HL-60/S4 treated with retinoic acid at 250 ng/mL for 4 days and 3 days (cell line): ENCODE measurements around the gene PDXDC1.
"Not testable (repeated sequence)": the region's sequence is repeated elsewhere in the genome, so short reads cannot be mapped to it uniquely, and the experiment has no call there.

Experiments used
- in situ Hi-C: fragments of 300-500 bp; cut with MboI; formaldehyde crosslinking; loops from 2 replicates; pipeline ENCODE4 v1.7.0; 2022; ENCODE audit warnings: low sequenced_read_pairs

The PDXDC1 gene

DNA sequence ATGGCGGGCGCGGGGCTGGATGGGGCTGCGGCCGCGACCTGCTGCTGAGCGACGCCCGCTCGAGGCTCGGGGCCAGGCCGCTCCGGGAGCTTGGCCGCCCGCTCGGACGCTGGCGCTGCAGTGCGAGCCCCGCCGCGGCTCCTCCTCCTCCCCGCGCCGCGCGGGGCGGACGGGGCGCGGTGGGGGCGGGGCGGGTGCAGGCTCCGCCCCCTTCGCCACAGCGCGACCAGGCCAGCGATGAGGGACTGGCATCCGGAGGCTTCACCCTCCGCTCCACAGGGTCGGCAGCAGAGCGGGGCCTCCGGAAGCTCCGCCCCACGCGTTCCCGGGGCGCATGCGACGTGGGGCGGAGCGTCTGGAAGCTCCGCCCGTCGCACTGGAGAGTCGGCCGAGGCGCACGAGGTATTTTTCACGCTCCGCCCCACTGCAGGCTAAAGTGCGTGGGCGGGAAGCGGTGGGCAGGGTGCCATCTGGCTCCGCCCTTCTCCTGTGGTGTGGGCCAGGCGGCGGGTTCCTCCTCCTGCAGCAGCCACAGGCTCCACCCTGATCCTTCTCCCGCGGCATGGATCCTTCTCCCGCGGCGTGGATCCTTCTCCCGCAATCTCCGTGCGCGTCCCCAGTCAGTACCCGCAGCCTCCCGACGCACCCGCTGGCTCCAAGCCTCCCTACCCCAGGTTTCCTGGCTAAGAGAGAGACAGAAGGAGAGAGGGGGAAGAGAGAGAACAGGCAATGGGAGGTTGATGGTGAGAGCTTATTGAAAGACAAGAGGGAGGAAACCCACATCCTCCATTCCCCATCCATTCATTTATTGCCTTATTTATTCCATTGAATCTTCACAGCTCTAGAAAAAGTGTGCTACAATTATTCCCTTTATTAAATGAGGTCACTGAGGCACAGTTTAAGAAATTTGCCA is 180.1 kb downstream of the PDXDC1 start:
- in situ Hi-C loops = not testable (repeated sequence)

GRCh38 chr16:15157644-15158043 is 182.8 kb downstream of the PDXDC1 start:
- in situ Hi-C loops = not testable (repeated sequence)

- in situ Hi-C loops = not testable (repeated sequence)
Measured at GRCh38 chr16:15159671-15160070, 184.8 kb downstream of the PDXDC1 start.

GRCh38 chr16:15160571-15160970 is 185.7 kb downstream of the PDXDC1 start:
- in situ Hi-C loops = not testable (repeated sequence)

DNA sequence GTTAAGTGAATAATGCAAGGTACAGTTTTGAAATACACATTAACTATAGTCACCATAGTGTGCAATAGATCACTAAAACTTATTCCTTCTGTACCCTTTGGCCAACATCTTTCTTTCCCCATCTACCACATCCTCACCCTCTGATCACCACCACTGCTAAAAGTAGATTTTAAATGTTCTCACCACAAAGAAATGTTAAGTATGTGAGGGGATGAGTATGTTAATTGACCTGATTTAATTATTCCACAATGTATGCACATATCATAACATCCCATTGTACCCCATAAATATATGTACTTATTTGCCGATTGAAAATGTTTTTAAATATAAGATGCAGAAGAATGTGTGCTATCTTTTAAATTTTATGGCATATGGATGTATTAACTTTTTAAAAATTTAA is 188.2 kb downstream of the PDXDC1 start:
- in situ Hi-C loops = not testable (repeated sequence)

- in situ Hi-C loops = not testable (repeated sequence)
Measured at GRCh38 chr16:15166177-15166576, 191.4 kb downstream of the PDXDC1 start.

DNA sequence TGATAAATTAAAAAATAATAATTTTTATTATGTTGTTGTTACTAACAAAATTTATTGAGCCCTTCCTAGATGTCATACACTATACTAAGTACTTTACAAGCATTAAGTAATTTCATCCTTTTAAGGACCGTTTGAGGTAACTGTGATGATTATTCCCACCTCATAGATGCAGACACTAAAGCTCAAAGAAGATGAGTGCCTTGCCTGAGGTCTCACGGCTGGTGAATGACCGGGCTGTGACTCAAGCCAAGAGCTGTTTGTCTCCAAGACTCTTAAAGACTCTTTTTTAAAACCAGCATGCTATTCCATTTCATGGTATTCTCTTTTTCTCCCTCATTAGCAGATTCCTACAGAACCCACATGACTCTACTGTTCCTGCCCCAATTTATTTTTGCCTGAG is 193.5 kb downstream of the PDXDC1 start:
- in situ Hi-C loops = not testable (repeated sequence)

DNA sequence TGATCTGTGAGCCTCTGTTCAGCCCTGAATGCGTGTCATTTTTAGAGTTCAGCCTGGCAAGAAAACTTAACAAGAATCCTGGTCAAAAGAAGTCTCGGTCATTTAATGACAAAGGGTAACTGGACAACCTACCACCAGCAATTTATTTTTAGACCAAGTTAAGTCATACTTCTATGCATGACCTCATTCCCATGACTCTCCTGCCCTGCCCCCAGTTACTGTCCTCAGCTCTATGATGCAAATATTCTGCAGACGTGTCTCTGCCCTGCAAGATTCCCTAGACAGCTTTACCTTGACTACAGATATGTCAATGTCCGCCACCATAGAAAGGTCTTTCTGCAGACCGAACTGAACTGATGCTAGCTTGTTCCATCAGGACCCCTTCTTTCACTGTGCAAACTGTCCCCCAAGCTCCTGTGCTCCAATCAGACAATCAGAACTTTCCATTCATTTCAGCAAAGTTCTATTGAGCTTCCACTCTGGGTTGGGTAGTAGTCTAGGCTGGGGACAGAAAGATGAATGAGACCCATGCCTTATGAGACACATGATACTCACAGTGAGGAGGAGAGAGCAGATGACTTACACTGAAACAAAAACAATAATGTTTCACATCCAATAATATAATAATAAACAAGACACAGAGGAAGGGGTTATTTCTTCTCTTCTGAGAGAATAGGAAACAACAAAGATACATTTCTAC is 194.3 kb downstream of the PDXDC1 start:
- in situ Hi-C loops = not testable (repeated sequence)

GRCh38 chr16:15179909-15180308 is 205.1 kb downstream of the PDXDC1 start:
- in situ Hi-C loops = not testable (repeated sequence)

- in situ Hi-C loops = not testable (repeated sequence)
Measured at GRCh38 chr16:15180946-15181345, 206.1 kb downstream of the PDXDC1 start.

DNA sequence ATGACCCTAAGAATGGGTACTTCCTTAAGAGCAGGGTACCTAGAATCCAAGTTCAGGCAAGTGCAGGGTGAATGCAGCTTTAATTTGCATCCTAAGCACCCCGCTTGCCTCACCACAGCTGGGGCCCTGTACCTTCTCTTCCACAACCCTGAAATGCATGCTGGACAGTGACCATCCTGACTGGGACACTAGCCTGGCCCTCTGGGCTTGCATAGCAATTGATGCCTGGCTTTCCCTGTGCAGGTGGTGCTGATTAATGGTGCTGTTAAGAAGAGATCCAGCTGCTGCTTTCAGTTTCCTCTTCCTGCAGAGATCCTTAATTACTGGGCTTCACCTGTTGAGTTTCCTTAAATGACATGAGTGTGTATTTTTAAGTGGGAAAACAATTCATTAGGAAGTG is 209.2 kb downstream of the PDXDC1 start:
- in situ Hi-C loops = not testable (repeated sequence)
